ENCODE results near the gene ITPRIP.

The ITPRIP gene

GRCh38 chr10:104307576-104308438, 30.5 kb downstream of the ITPRIP start:
- FAIRE-seq, result no peak

GRCh38 chr10:104306897-104307296, 31.4 kb downstream of the ITPRIP start:
- FAIRE-seq, result no peak

GRCh38 chr10:104304927-104305326, 33.3 kb downstream of the ITPRIP start:
- no peak for FAIRE-seq

- no peak for FAIRE-seq
Observed at GRCh38 chr10:104304356-104304745, 33.9 kb downstream of the ITPRIP start.

GRCh38 chr10:104303594-104304355, 34.5 kb downstream of the ITPRIP start:
- FAIRE-seq, result no peak

GRCh38 chr10:104301907-104302690, 36.2 kb downstream of the ITPRIP start:
- FAIRE-seq, result no peak

GRCh38 chr10:104300736-104301292, 37.5 kb downstream of the ITPRIP start:
- FAIRE-seq, result no peak

- FAIRE-seq, result no peak
Observed at GRCh38 chr10:104300002-104300735, 38.1 kb downstream of the ITPRIP start.

- no peak for FAIRE-seq
Observed at GRCh38 chr10:104299031-104299904, 39.0 kb downstream of the ITPRIP start.

GRCh38 chr10:104297697-104298660, 40.3 kb downstream of the ITPRIP start:
- FAIRE-seq, result no peak

- FAIRE-seq, result no peak
Observed at GRCh38 chr10:104296687-104297436, 41.4 kb downstream of the ITPRIP start.

- no peak for FAIRE-seq
Observed at GRCh38 chr10:104293781-104294321, 44.4 kb downstream of the ITPRIP start.

- no peak for FAIRE-seq
Observed at GRCh38 chr10:104293011-104293410, 45.3 kb downstream of the ITPRIP start.

- peak; percentile 9 for FAIRE-seq
Observed at GRCh38 chr10:104291439-104291951, 46.8 kb downstream of the ITPRIP start.

GRCh38 chr10:104288355-104288754, 49.9 kb downstream of the ITPRIP start:
- FAIRE-seq, result no peak

- FAIRE-seq, result no peak
Observed at GRCh38 chr10:104286939-104287338, 51.3 kb downstream of the ITPRIP start.

GRCh38 chr10:104284846-104285245, 53.4 kb downstream of the ITPRIP start:
- no peak for FAIRE-seq

- FAIRE-seq, result no peak
Observed at GRCh38 chr10:104281694-104282093, 56.6 kb downstream of the ITPRIP start.

Measured in A204.1 (cell line).